Gastrocnemius medialis (tissue), 4 donors: Measurements from ENCODE around the gene NRCAM.

Experiments used
- CTCF ChIP-seq, 5 experiments: fragments of 450-650 bp in 3 of 5; fragments of 200-600 bp in 2 of 5; sonication (generic) in 2 of 5; IDR thresholded peaks in 4 of 5; conservative IDR thresholded peaks in 1 of 5; 1 replicate in 4 of 5; 2 replicates in 1 of 5; pipeline ENCODE4 v1.5.1; 2016 to 2019; ENCODE audit warnings: antibody characterized with exemption in 5 of 5, mild to moderate bottlenecking in 3 of 5, moderate library complexity in 3 of 5
- POLR2A ChIP-seq, 2 donors: fragments of 450-650 bp; IDR thresholded peaks; one replicate each; pipeline ENCODE4 v1.6.1; 2017; ENCODE audit warnings: antibody characterized with exemption in 2 of 2, mild to moderate bottlenecking in 2 of 2, moderate library complexity in 2 of 2

GRCh38 chr7:108248821-108249220 lies 207.4 kb downstream of the NRCAM start:
- TF ChIP-seq POLR2A (IDR thresholded peaks at IDR 0.05) (no peak), CTCF (IDR thresholded peaks at IDR 0.05 in 4 of 5, conservative IDR thresholded peaks at IDR 0.05 in 1 of 5) (no peak)
